GM23338 (cell line): ENCODE data around the gene STRN4. TPM values are rescaled to one million over a fixed set of nuclear protein-coding genes. Genes with fewer than 3 reads are reported as not detected.

Experiments
- ATAC-seq: fragments of 200-7000 bp; cut with Tn5 transposase; 3 replicates; pipeline ENCODE4 v1.9.1; 2020
- DNase-seq: peaks from one replicate; pipeline ENCODE4 v3.0.0-alpha.2; 2015; ENCODE audit warnings: low spot score
- H2AFZ ChIP-seq: fragments of 200-600 bp; sonication (generic); 2 replicates; pipeline ENCODE4 v1.8.0; 2016; ENCODE audit warnings: antibody characterized with exemption, mild to moderate bottlenecking, moderate library complexity
- H3F3A ChIP-seq: fragments of 200-600 bp; sonication (generic); replicated peaks from 2 replicates; pipeline ENCODE4 v1.8.0; 2017; ENCODE audit warnings: antibody characterized with exemption, mixed run types, low read depth
- H3K27ac ChIP-seq: fragments of 200-600 bp; sonication (generic); 2 replicates; pipeline ENCODE4 v1.6.1; 2016; ENCODE audit warnings: low read depth
- H3K27me3 ChIP-seq: fragments of 200-600 bp; sonication (generic); 2 replicates; pipeline ENCODE4 v1.8.0; 2016; ENCODE audit warnings: mild to moderate bottlenecking, mixed run types, moderate library complexity; ENCODE audit not compliant: insufficient read depth
- H3K36me3 ChIP-seq: fragments of 200-600 bp; sonication (generic); 2 replicates; pipeline ENCODE4 v1.8.0; 2016; ENCODE audit warnings: mild to moderate bottlenecking; ENCODE audit not compliant: insufficient read depth
- H3K4me1 ChIP-seq: fragments of 200-600 bp; sonication (generic); 2 replicates; pipeline ENCODE4 v1.8.0; 2016; ENCODE audit warnings: mild to moderate bottlenecking, moderate library complexity; ENCODE audit not compliant: insufficient read depth
- H3K4me2 ChIP-seq: fragments of 200-600 bp; sonication (generic); 2 replicates; pipeline ENCODE4 v1.7.1; 2017; ENCODE audit warnings: mixed run types
- H3K4me3 ChIP-seq: fragments of 200-600 bp; sonication (generic); 2 replicates; pipeline ENCODE4 v1.6.1; 2016; ENCODE audit warnings: mixed run types
- H3K79me2 ChIP-seq: fragments of 200-600 bp; sonication (generic); replicated peaks from 2 replicates; pipeline ENCODE4 v1.8.0; 2017; ENCODE audit warnings: mild to moderate bottlenecking; ENCODE audit not compliant: insufficient read depth
- H3K9me2 ChIP-seq: fragments of 200-600 bp; sonication (generic); 2 replicates; pipeline ENCODE4 v1.8.0; 2017; ENCODE audit not compliant: insufficient read depth
- H4K20me1 ChIP-seq: fragments of 200-600 bp; sonication (generic); replicated peaks from 2 replicates; pipeline ENCODE4 v1.8.0; 2017; ENCODE audit warnings: mild to moderate bottlenecking; ENCODE audit not compliant: insufficient read depth
- H3K27ac Mint-ChIP-seq: 2 replicates; pipeline ENCODE4 v1.8.0; 2020; ENCODE audit warnings: inconsistent platforms, mild to moderate bottlenecking, moderate library complexity, mixed read lengths
- H3K27me3 Mint-ChIP-seq: 3 replicates; pipeline ENCODE4 v1.8.0; 2022; ENCODE audit warnings: low read depth, mild to moderate bottlenecking, moderate library complexity, mixed read lengths, inconsistent platforms; ENCODE audit not compliant: insufficient read depth, poor library complexity
- H3K36me3 Mint-ChIP-seq: 3 replicates; pipeline ENCODE4 v1.8.0; 2021; ENCODE audit warnings: low read depth, mild to moderate bottlenecking, inconsistent platforms, moderate library complexity, mixed read lengths
- H3K4me1 Mint-ChIP-seq: 3 replicates; pipeline ENCODE4 v1.8.0; 2020; ENCODE audit warnings: mild to moderate bottlenecking, inconsistent platforms, mixed read lengths
- H3K4me3 Mint-ChIP-seq: 3 replicates; pipeline ENCODE4 v1.8.0; 2021; ENCODE audit warnings: moderate library complexity, mild to moderate bottlenecking, inconsistent platforms, mixed read lengths
- H3K9me3 Mint-ChIP-seq: 3 replicates; pipeline ENCODE4 v1.8.0; 2020; ENCODE audit warnings: moderate library complexity, mild to moderate bottlenecking, inconsistent platforms, mixed read lengths
- CREB1 ChIP-seq: fragments of 250-450 bp; sonication (Bioruptor Pico); IDR thresholded peaks from 2 replicates; pipeline ENCODE4 v1.5.0; 2020; ENCODE audit warnings: low read depth, mild to moderate bottlenecking, moderate library complexity
- ETS1 ChIP-seq: IDR thresholded peaks from 2 replicates; pipeline ENCODE4 v1.6.1; 2016; ENCODE audit warnings: antibody characterized with exemption
- EZH2 ChIP-seq: fragments of 200-600 bp; sonication (generic); IDR thresholded peaks from one replicate; pipeline ENCODE4 v1.8.0; 2017; ENCODE audit warnings: antibody characterized with exemption, mild to moderate bottlenecking, low read depth; ENCODE audit not compliant: unreplicated experiment
- EZH2phosphoT487 ChIP-seq: fragments of 200-600 bp; sonication (generic); IDR thresholded peaks from one replicate; pipeline ENCODE4 v1.8.1; 2018; ENCODE audit warnings: antibody characterized with exemption; ENCODE audit not compliant: unreplicated experiment
- JUNB ChIP-seq: IDR thresholded peaks from one replicate; pipeline ENCODE4 v1.6.1; 2016; ENCODE audit warnings: antibody characterized with exemption; ENCODE audit not compliant: unreplicated experiment
- NANOG ChIP-seq: IDR thresholded peaks from 2 replicates; pipeline ENCODE4 v1.6.1; 2016; ENCODE audit warnings: antibody characterized with exemption, borderline replicate concordance
- POLR2AphosphoS5 ChIP-seq: IDR thresholded peaks from 2 replicates; pipeline ENCODE4 v1.6.1; 2016; ENCODE audit warnings: antibody characterized with exemption, low read depth
- REST ChIP-seq: IDR thresholded peaks from one replicate; pipeline ENCODE4 v1.6.1; 2018; ENCODE audit warnings: antibody characterized with exemption; ENCODE audit not compliant: unreplicated experiment
- STAT1 ChIP-seq: IDR thresholded peaks from one replicate; pipeline ENCODE4 v1.6.1; 2016; ENCODE audit warnings: antibody characterized with exemption; ENCODE audit not compliant: unreplicated experiment
- ZNF114 ChIP-seq: fragments of 250-450 bp; sonication (Bioruptor Pico); IDR thresholded peaks from 2 replicates; pipeline ENCODE4 v1.5.0; 2020; ENCODE audit warnings: mild to moderate bottlenecking, moderate library complexity
- ZNF331 ChIP-seq: fragments of 250-450 bp; sonication (Bioruptor Pico); IDR thresholded peaks from 2 replicates; pipeline ENCODE4 v1.5.0; 2020; ENCODE audit warnings: low read depth, mild to moderate bottlenecking, moderate library complexity
- polyA plus RNA-seq: library from polyadenylated mRNA; unstranded; fragments of >200 nt; fragmentation: Nextera tagmentation; extraction: Ambion mirVana; gene quantifications from 2 replicates; pipeline ENCODE4 v1.2.1, GENCODE V29; 2016
- total RNA-seq: library from RNA; depleted of rRNA; stranded (reverse); fragments of >200 nt; shearing (Covaris generic); gene quantifications from 2 replicates; pipeline ENCODE4 v1.2.3, GENCODE V29; 2014
- TF ChIP-seq, protein P1 (sequence below): fragments of 250-450 bp; sonication (Bioruptor Pico); IDR thresholded peaks from 2 replicates; pipeline ENCODE4 v1.5.0; 2020; ENCODE audit warnings: mild to moderate bottlenecking, moderate library complexity

STRN4 gene
- total and polyA plus RNA-seq, 2 experiments from 2014 or later, result 62.1 to 140 TPM

DNA sequence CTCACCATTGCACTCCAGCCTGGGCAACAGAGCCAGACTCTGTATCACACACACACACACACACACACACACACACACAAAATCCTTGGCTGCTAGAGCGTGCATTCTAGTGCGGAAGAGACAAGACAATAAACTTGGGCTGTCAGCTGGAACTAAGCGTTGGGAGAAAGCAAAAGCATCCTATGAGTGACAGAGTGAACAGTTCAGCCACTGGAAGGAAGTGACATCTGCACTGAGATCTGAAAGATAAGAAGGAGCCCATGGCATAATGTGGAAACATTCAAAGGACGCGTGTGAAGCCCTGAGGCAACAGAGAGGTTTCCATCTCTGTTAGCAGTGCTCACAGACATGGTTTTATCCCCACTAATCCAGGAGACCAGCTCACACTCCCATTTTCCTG, 45.7 kb upstream of the STRN4 start (continued):
- TF ChIP-seq REST, result no peak
- no peak for TF ChIP-seq STAT1

GRCh38 chr19:46789371-46789770, 43.1 kb upstream of the STRN4 start:
- Mint-ChIP-seq H3K4me3 (peak overlapping the region; percentile 9; the same call in 1 of the 3 replicates), H3K4me1 (peaks cover 22% of the 10 kb centered on the region), H3K36me3 (peaks cover 33% of the 10 kb centered on the region), H3K27ac (no peak overlapping the region), H3K27me3 (peaks cover 25% of the 10 kb centered on the region), H3K9me3 (peaks cover 5% of the 10 kb centered on the region; the same call in 1 of the 3 replicates)
- peaks cover 22% of the 10 kb centered on the region for H3F3A ChIP-seq
- peaks cover 8% of the 10 kb centered on the region; the same call in 1 of the 2 replicates for H3K36me3 ChIP-seq
- no peak overlapping the region for H2AFZ ChIP-seq
- H3K79me2 ChIP-seq, result peaks cover 40% of the 10 kb centered on the region
- H3K4me1 ChIP-seq, result peaks cover 17% of the 10 kb centered on the region; the same call in 1 of the 2 replicates
- no peak overlapping the region for H3K4me3 ChIP-seq
- no peaks in the 10 kb centered on the region for H3K9me2 ChIP-seq
- H3K27me3 ChIP-seq, result peaks cover 6% of the 10 kb centered on the region
- peaks cover 13% of the 10 kb centered on the region for H4K20me1 ChIP-seq
- H3K27ac ChIP-seq, result no peak overlapping the region
- no peak for DNase-seq
- no peak overlapping the region for H3K4me2 ChIP-seq
- ATAC-seq, result no peak
- TF ChIP-seq REST (no peak), ZNF114 (CRISPR knock-in tag) (no peak), ETS1 (no peak), CREB1 (CRISPR knock-in tag) (no peak), NANOG (no peak), POLR2AphosphoS5 (no peak), EZH2 (no peak), ZNF331 (CRISPR knock-in tag) (no peak), EZH2phosphoT487 (no peak), JUNB (no peak)
- TF ChIP-seq, protein P1, sequence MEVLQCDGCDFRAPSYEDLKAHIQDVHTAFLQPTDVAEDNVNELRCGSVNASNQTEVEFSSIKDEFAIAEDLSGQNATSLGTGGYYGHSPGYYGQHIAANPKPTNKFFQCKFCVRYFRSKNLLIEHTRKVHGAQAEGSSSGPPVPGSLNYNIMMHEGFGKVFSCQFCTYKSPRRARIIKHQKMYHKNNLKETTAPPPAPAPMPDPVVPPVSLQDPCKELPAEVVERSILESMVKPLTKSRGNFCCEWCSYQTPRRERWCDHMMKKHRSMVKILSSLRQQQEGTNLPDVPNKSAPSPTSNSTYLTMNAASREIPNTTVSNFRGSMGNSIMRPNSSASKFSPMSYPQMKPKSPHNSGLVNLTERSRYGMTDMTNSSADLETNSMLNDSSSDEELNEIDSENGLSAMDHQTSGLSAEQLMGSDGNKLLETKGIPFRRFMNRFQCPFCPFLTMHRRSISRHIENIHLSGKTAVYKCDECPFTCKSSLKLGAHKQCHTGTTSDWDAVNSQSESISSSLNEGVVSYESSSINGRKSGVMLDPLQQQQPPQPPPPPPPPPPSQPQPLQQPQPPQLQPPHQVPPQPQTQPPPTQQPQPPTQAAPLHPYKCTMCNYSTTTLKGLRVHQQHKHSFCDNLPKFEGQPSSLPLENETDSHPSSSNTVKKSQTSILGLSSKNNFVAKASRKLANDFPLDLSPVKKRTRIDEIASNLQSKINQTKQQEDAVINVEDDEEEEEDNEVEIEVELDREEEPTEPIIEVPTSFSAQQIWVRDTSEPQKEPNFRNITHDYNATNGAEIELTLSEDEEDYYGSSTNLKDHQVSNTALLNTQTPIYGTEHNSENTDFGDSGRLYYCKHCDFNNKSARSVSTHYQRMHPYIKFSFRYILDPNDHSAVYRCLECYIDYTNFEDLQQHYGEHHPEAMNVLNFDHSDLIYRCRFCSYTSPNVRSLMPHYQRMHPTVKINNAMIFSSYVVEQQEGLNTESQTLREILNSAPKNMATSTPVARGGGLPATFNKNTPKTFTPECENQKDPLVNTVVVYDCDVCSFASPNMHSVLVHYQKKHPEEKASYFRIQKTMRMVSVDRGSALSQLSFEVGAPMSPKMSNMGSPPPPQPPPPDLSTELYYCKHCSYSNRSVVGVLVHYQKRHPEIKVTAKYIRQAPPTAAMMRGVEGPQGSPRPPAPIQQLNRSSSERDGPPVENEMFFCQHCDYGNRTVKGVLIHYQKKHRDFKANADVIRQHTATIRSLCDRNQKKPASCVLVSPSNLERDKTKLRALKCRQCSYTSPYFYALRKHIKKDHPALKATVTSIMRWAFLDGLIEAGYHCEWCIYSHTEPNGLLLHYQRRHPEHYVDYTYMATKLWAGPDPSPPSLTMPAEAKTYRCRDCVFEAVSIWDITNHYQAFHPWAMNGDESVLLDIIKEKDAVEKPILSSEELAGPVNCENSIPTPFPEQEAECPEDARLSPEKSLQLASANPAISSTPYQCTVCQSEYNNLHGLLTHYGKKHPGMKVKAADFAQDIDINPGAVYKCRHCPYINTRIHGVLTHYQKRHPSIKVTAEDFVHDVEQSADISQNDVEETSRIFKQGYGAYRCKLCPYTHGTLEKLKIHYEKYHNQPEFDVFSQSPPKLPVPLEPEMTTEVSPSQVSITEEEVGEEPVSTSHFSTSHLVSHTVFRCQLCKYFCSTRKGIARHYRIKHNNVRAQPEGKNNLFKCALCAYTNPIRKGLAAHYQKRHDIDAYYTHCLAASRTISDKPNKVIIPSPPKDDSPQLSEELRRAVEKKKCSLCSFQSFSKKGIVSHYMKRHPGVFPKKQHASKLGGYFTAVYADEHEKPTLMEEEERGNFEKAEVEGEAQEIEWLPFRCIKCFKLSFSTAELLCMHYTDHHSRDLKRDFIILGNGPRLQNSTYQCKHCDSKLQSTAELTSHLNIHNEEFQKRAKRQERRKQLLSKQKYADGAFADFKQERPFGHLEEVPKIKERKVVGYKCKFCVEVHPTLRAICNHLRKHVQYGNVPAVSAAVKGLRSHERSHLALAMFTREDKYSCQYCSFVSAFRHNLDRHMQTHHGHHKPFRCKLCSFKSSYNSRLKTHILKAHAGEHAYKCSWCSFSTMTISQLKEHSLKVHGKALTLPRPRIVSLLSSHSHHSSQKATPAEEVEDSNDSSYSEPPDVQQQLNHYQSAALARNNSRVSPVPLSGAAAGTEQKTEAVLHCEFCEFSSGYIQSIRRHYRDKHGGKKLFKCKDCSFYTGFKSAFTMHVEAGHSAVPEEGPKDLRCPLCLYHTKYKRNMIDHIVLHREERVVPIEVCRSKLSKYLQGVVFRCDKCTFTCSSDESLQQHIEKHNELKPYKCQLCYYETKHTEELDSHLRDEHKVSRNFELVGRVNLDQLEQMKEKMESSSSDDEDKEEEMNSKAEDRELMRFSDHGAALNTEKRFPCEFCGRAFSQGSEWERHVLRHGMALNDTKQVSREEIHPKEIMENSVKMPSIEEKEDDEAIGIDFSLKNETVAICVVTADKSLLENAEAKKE (CRISPR knock-in tag), result no peak
